Stomach (tissue), 9 donors: ENCODE data around the gene HTT. TPM values are rescaled to one million over a fixed set of nuclear protein-coding genes. Genes with fewer than 3 reads are reported as not detected.

Experiments used
- DNase-seq, 2 donors: peaks; one replicate each; pipeline versions ENCODE4 v3.0.0 to v3.0.0-alpha.2; 2013 to 2019
- H3K27ac ChIP-seq, 5 donors: fragments of 200-600 bp in 4 of 5; sonication (generic) in 4 of 5; one replicate each; pipeline ENCODE4 v1.5.1; 2013 to 2019; ENCODE audit warnings: mild to moderate bottlenecking in 1 of 5, moderate library complexity in 1 of 5
- H3K27me3 ChIP-seq, 3 donors: fragments of 200-600 bp; sonication (generic); one replicate each; pipeline ENCODE4 v1.5.1; 2017 to 2019; ENCODE audit warnings: mixed run types in 1 of 3
- H3K36me3 ChIP-seq, 4 donors: fragments of 200-600 bp; sonication (generic); 1 replicate in 3 of 4; 2 replicates in 1 of 4; pipeline ENCODE4 v1.5.1; 2016 to 2019
- H3K4me1 ChIP-seq, 4 donors: fragments of 200-600 bp; sonication (generic); one replicate each; pipeline ENCODE4 v1.5.1; 2016 to 2019
- H3K4me3 ChIP-seq, 4 donors: fragments of 200-600 bp; sonication (generic) in 3 of 4; one replicate each; pipeline ENCODE4 v1.5.1; 2016 to 2019; ENCODE audit warnings: mild to moderate bottlenecking in 1 of 4
- H3K9me3 ChIP-seq, 4 donors: fragments of 200-600 bp; sonication (generic); one replicate each; pipeline ENCODE4 v1.5.1; 2016 to 2019
- EP300 ChIP-seq: sonication (generic); formaldehyde crosslinking; IDR thresholded peaks from one replicate; pipeline ENCODE4 v1.6.1; 2017; ENCODE audit warnings: antibody characterized with exemption
- POLR2A ChIP-seq, 4 donors: fragments of 450-650 bp; IDR thresholded peaks; one replicate each; pipeline ENCODE4 v1.6.1; 2016; ENCODE audit warnings: antibody characterized with exemption in 4 of 4, control low read depth in 2 of 4, mild to moderate bottlenecking in 1 of 4, moderate library complexity in 1 of 4
- POLR2AphosphoS5 ChIP-seq, 3 donors: sonication (generic); formaldehyde crosslinking; IDR thresholded peaks; one replicate each; pipeline ENCODE4 v1.6.1; 2016; ENCODE audit warnings: antibody characterized with exemption in 3 of 3
- WGBS, 5 donors: extraction: QIAGEN DNeasy Blood & Tissue Kit in 3 of 5; methylation state at CpG; one replicate each; pipeline versions ENCODE4 v1.1.5 to v1.1.7; 2013 to 2018; 5-methylcytosine and 5-hydroxymethylcytosine counted together
- intact Hi-C: fragments of 100-400 bp; cut with DNase I; formaldehyde crosslinking; loops from one replicate; pipeline ENCODE4 v1.15.1; 2023; ENCODE audit warnings: low total_unique reads
- polyA plus RNA-seq, 3 donors: library from polyadenylated mRNA; stranded (reverse); fragments of 200-250 nt; gene quantifications; one replicate each; pipeline ENCODE4 v1.2.3, GENCODE V29; 2013
- total RNA-seq, 5 donors: library from RNA; depleted of rRNA; stranded (reverse); fragments of >200 nt; gene quantifications; one replicate each; pipeline versions ENCODE4 v1.1.0 to v1.2.3, GENCODE V29; 2014 to 2016
- TF ChIP-seq, protein P1 (sequence below), 7 experiments: fragments of 450-650 bp in 4 of 7; fragments of 200-600 bp in 3 of 7; sonication (generic) in 3 of 7; IDR thresholded peaks; one replicate each; pipeline ENCODE4 v1.5.1; 2016 to 2019; ENCODE audit warnings: antibody characterized with exemption in 7 of 7, control low read depth in 2 of 7, mild to moderate bottlenecking in 1 of 7
- donor health status: healthy with polysubstance abuse.
- donor health status: Bipolar disorder and iron deficiency.
- donor health status: healthy.

HTT gene
- total and polyA plus RNA-seq, 8 donors, result 3.4 to 95.7 (median 41.6) TPM

- intact Hi-C loops, result no loop called here
- Histone ChIP-seq H3K27ac (peak overlapping the region in 1 of 5 donors; percentile 81), H3K9me3 (no peaks in the 10 kb centered on the region), H3K36me3 (peaks cover 20 to 54% (median 45%) of the 10 kb centered on the region in 4 donors), H3K4me3 (no peak overlapping the region), H3K4me1 (peaks cover 6 to 35% (median 9%) of the 10 kb centered on the region in 4 donors), H3K27me3 (no peaks in the 10 kb centered on the region)
- 58 to 83% (median 64%) methylated on average over 1 of the region's 1 CpG; no CpG with 5 or more reads in 1 of the 5 donors for WGBS, 5 donors
- DNase-seq, result no peak
- TF ChIP-seq EP300, result no peak
- no peak for TF ChIP-seq POLR2AphosphoS5 (IDR thresholded peaks at IDR 0.05)
- TF ChIP-seq, protein P1, sequence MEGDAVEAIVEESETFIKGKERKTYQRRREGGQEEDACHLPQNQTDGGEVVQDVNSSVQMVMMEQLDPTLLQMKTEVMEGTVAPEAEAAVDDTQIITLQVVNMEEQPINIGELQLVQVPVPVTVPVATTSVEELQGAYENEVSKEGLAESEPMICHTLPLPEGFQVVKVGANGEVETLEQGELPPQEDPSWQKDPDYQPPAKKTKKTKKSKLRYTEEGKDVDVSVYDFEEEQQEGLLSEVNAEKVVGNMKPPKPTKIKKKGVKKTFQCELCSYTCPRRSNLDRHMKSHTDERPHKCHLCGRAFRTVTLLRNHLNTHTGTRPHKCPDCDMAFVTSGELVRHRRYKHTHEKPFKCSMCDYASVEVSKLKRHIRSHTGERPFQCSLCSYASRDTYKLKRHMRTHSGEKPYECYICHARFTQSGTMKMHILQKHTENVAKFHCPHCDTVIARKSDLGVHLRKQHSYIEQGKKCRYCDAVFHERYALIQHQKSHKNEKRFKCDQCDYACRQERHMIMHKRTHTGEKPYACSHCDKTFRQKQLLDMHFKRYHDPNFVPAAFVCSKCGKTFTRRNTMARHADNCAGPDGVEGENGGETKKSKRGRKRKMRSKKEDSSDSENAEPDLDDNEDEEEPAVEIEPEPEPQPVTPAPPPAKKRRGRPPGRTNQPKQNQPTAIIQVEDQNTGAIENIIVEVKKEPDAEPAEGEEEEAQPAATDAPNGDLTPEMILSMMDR (IDR thresholded peaks at IDR 0.05), result no peak
- TF ChIP-seq POLR2A (IDR thresholded peaks at IDR 0.05), result no peak
Observed at GRCh38 chr4:3244002-3244401, 169.5 kb downstream of the HTT start.

GRCh38 chr4:3244747-3245146, 170.3 kb downstream of the HTT start:
- intact Hi-C loops, result no loop called here
- H3K36me3 ChIP-seq, result peaks cover 12 to 46% (median 38%) of the 10 kb centered on the region in 4 donors
- 80 to 92% (median 87%) methylated on average over 6 to 9 of the region's 9 CpGs for WGBS, 5 donors
- TF ChIP-seq EP300, result no peak
- no peak for TF ChIP-seq POLR2A (IDR thresholded peaks at IDR 0.05)
- TF ChIP-seq, protein P1 (IDR thresholded peaks at IDR 0.05), result no peak
- no peak for TF ChIP-seq POLR2AphosphoS5 (IDR thresholded peaks at IDR 0.05)
- no peaks in the 10 kb centered on the region for H3K9me3 ChIP-seq
- no peaks in the 10 kb centered on the region for H3K27me3 ChIP-seq
- no peak for DNase-seq
- H3K27ac ChIP-seq, result no peak overlapping the region
- peaks cover 6 to 35% (median 9%) of the 10 kb centered on the region in 4 donors for H3K4me1 ChIP-seq
- H3K4me3 ChIP-seq, result no peak overlapping the region

DNA sequence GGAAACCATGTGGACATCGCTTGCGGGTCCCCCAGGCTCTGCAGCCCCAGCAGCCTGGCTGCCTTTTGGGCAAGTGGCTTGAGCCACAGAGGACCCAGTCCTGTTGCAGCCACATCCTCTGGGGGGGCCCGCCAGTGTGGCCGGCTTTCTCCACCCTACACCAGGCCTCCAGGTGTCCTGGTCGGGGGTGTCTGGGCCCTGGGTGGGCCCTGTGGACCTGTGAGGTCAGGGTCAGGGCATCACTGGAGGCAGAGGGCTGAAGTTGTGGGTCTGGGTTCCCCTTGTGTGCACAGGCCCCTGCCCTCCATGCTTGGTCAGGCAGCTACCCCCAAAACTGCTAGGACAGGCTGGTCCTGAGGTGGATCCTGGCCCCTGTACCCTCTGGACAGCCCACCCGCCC, 171.2 kb downstream of the HTT start:
- TF ChIP-seq POLR2A (IDR thresholded peaks at IDR 0.05), result no peak
- TF ChIP-seq, protein P1 (IDR thresholded peaks at IDR 0.05), result no peak
- TF ChIP-seq POLR2AphosphoS5 (IDR thresholded peaks at IDR 0.05), result no peak
- TF ChIP-seq EP300, result no peak
- peaks cover 6 to 36% (median 12%) of the 10 kb centered on the region in 4 donors for H3K4me1 ChIP-seq
- intact Hi-C loops, result no loop called here
- H3K9me3 ChIP-seq, result no peaks in the 10 kb centered on the region
- H3K27ac ChIP-seq, result no peak overlapping the region
- no peak overlapping the region for H3K4me3 ChIP-seq
- no peak for DNase-seq
- H3K36me3 ChIP-seq, result peaks cover 3 to 37% (median 29%) of the 10 kb centered on the region in 4 donors
- no peaks in the 10 kb centered on the region for H3K27me3 ChIP-seq
- 77 to 95% (median 89%) methylated on average over 5 to 6 of the region's 6 CpGs for WGBS, 5 donors

DNA sequence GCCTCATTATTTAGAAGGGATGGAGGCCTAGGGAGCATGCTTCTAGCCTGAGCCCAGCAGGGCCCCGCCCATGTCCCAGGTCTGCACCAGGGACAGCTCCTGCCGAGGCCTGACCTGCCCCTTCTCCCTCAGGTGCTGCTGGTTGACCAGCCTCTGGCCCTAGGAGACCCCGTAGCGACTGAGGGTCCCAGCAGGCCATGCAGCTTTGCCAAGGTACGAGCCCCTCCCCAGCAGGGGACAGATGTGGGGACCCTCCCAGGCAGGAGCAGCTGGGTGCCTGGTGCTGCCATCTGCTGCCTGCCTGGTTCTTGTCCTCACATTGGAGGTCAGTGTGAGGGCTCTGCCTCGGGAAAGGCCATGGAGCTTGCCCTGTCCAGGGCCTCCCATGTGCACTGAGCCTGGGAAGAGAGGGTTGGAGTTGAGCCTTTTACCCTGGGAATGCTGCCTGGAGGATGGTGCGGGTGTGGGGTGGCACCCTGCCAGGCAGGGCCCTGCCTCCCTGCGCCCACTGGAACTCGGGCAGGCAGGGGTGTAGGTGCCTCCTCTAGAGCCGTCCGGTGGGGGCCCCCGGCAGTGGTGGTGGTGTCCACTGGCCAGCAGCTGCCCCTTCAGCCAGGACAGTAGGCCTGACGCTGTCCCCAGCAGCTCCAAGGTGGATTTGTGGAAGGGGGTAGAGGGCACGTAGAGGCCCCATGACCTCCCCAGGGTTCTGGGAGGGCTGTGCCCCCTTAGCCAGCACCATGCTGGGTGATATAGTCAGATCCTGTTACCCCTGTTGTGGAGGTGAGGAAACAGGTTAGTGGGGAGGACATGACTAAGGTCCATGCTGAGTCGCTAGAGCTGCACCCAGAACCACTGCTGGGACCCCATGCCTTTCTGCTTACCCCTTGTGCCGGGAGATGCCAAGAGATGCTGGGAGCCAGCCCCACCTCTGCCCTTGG, 172.2 kb downstream of the HTT start:
- intact Hi-C loops, result no loop called here
- no peak overlapping the region for H3K27ac ChIP-seq
- no peaks in the 10 kb centered on the region for H3K9me3 ChIP-seq
- H3K27me3 ChIP-seq, result no peaks in the 10 kb centered on the region
- TF ChIP-seq POLR2AphosphoS5 (IDR thresholded peaks at IDR 0.05) (no peak), POLR2A (IDR thresholded peaks at IDR 0.05) (no peak), EP300 (no peak)
- TF ChIP-seq, protein P1 (IDR thresholded peaks at IDR 0.05), result no peak
- H3K4me3 ChIP-seq, result no peak overlapping the region
- H3K36me3 ChIP-seq, result peaks cover 0 to 27% (median 18%) of the 10 kb centered on the region in 4 donors
- no peak for DNase-seq
- WGBS, 5 donors, result 70 to 73% (median 70%) methylated on average over 4 to 16 of the region's 16 CpGs
- H3K4me1 ChIP-seq, result peaks cover under 1 to 29% (median 7%) of the 10 kb centered on the region in 4 donors
